ENCODE results near the gene TMEM63A. TPM values are rescaled to one million over a fixed set of nuclear protein-coding genes. Genes with fewer than 3 reads are reported as not detected.

TMEM63A gene
- polyA plus RNA-seq, 2 of the 4 experiments (the other 2 are of a cell fraction) = 7.5 to 9.5 TPM

GRCh38 chr1:225849925-225850324 lies 32.3 kb downstream of the TMEM63A start:
- no peak for FAIRE-seq
- no peak; a peak in 1 of 6 replicates for ATAC-seq
- peaks cover 6% of the 10 kb centered on the region; the same call in 1 of the 3 replicates for H3K4me1 ChIP-seq
- DNase-seq (ENCODE audit: low read depth in 1 of 2, low spot score in 1 of 2) = no peak
- no peaks in the 10 kb centered on the region for H3K9me3 ChIP-seq
- ChIA-PET CTCF (interaction anchor here (0.6 to 11.6 kb wide), 3 partner anchors 22 to 374 kb away, joined by 3 to 69 read pairs (median 3); no protein-coding TSS in a partner anchor), POLR2A (no interaction called here)
- TF ChIP-seq ATOH8 (CRISPR knock-in tag; IDR thresholded peaks at IDR 0.05; ENCODE audit: low read depth) = no peak
- TF ChIP-seq BCL3 (IDR thresholded peaks at IDR 0.05) = no peak
- no peak for TF ChIP-seq KDM5A (IDR thresholded peaks at IDR 0.05)
- no peak for TF ChIP-seq E2F6 (IDR thresholded peaks at IDR 0.05; ENCODE audit: borderline replicate concordance, low read depth)
- TF ChIP-seq RFX5 (IDR thresholded peaks at IDR 0.05) = no peak
- TF ChIP-seq POLR2AphosphoS2 (conservative IDR thresholded peaks at IDR 0.05; ENCODE audit: low read length) = no peak
- TF ChIP-seq HES2 (IDR thresholded peaks at IDR 0.05) = no peak
- no peak overlapping the region for H3K4me3 ChIP-seq
- WGBS (ENCODE audit: missing lambda C conversion rate) = 67% methylated on average over 7 of the region's 7 CpGs
- H3K4me2 ChIP-seq = no peak overlapping the region
- no peak overlapping the region for H3K27ac ChIP-seq

GRCh38 chr1:225848030-225848955 lies 33.9 kb downstream of the TMEM63A start:
- FAIRE-seq = no peak
- no peak overlapping the region for H3K4me2 ChIP-seq
- no peak for DNase-seq (ENCODE audit: low read depth in 1 of 2, low spot score in 1 of 2)
- WGBS (ENCODE audit: missing lambda C conversion rate) = 90% methylated on average over 16 of the region's 16 CpGs
- ChIA-PET CTCF (interaction anchor here (0.7 to 1.6 kb wide), 5 partner anchors 29 to 276 kb away, joined by 3 to 5 read pairs (median 3); partner anchors contain the start of genes SRP9 and TMEM63A), POLR2A (no interaction called here)
- no peak for TF ChIP-seq HOXA7 (CRISPR knock-in tag; IDR thresholded peaks at IDR 0.05)
- no peak for TF ChIP-seq KDM5A (IDR thresholded peaks at IDR 0.05)
- no peak for TF ChIP-seq RCOR1 (IDR thresholded peaks at IDR 0.05; ENCODE audit: low read depth, low read length)
- TF ChIP-seq FOSB (CRISPR knock-in tag; IDR thresholded peaks at IDR 0.05) = no peak
- TF ChIP-seq USF2 (IDR thresholded peaks at IDR 0.05) = no peak
- no peak for TF ChIP-seq JUNB (IDR thresholded peaks at IDR 0.05)
- no peak for TF ChIP-seq TP53 (CRISPR knock-in tag; IDR thresholded peaks at IDR 0.05)
- no peak for TF ChIP-seq MAFK (IDR thresholded peaks at IDR 0.05; ENCODE audit: partially characterized antibody)
- TF ChIP-seq EHF (CRISPR knock-in tag; IDR thresholded peaks at IDR 0.05) = no peak
- no peak for TF ChIP-seq POLR2AphosphoS2 (conservative IDR thresholded peaks at IDR 0.05; ENCODE audit: low read length)
- no peak for TF ChIP-seq ZC3H11A (IDR thresholded peaks at IDR 0.05)
- TF ChIP-seq RAD21 (conservative IDR thresholded peaks at IDR 0.05 in 1 of 2, IDR thresholded peaks at IDR 0.05 in 1 of 2) = no peak
- no peak for TF ChIP-seq NR3C1 (IDR thresholded peaks at IDR 0.05)
- TF ChIP-seq CTCF (IDR thresholded peaks at IDR 0.05) = no peak
- no peak for TF ChIP-seq HOXB5 (CRISPR knock-in tag; IDR thresholded peaks at IDR 0.05)
- no peak for TF ChIP-seq SMC3 (IDR thresholded peaks at IDR 0.05)
- TF ChIP-seq SREBF2 (IDR thresholded peaks at IDR 0.05) = no peak
- no peak for TF ChIP-seq CBX8 (IDR thresholded peaks at IDR 0.05)
- no peaks in the 10 kb centered on the region for H3K9me3 ChIP-seq
- peaks cover 6% of the 10 kb centered on the region; the same call in 1 of the 3 replicates for H3K4me1 ChIP-seq
- ATAC-seq = no peak
- no peak overlapping the region for H3K27ac ChIP-seq
- no peak overlapping the region for H3K4me3 ChIP-seq
